GM12891 (cell line): Measurements from ENCODE around the gene FAM3D.
"Not testable (repeated sequence)": the region's sequence is repeated elsewhere in the genome, so short reads cannot be mapped to it uniquely, and the experiment has no call there.

Experiments used
- PAX5 ChIP-seq: IDR thresholded peaks from 2 replicates; pipeline ENCODE4 v1.6.1; 2011; ENCODE audit warnings: low read length, moderate library complexity, mild to moderate bottlenecking; ENCODE audit not compliant: insufficient read depth, severe bottlenecking
- POLR2A ChIP-seq: IDR thresholded peaks from 2 replicates; pipeline ENCODE4 v1.6.1; 2011; ENCODE audit warnings: low read depth, low read length, control low read depth
- POLR2AphosphoS5 ChIP-seq: IDR thresholded peaks from 2 replicates; pipeline ENCODE4 v1.6.1; 2011; ENCODE audit warnings: low read depth, low read length, control low read depth
- POU2F2 ChIP-seq: IDR thresholded peaks from 2 replicates; pipeline ENCODE4 v1.6.1; 2011; ENCODE audit warnings: low read depth, mild to moderate bottlenecking, control low read depth, low read length, moderate library complexity
- SPI1 ChIP-seq: IDR thresholded peaks from 2 replicates; pipeline ENCODE4 v1.6.1; 2011; ENCODE audit warnings: low read depth, low read length, control low read depth
- TAF1 ChIP-seq: IDR thresholded peaks from 2 replicates; pipeline ENCODE4 v1.6.1; 2011; ENCODE audit warnings: low read depth, low read length, control low read depth

DNA sequence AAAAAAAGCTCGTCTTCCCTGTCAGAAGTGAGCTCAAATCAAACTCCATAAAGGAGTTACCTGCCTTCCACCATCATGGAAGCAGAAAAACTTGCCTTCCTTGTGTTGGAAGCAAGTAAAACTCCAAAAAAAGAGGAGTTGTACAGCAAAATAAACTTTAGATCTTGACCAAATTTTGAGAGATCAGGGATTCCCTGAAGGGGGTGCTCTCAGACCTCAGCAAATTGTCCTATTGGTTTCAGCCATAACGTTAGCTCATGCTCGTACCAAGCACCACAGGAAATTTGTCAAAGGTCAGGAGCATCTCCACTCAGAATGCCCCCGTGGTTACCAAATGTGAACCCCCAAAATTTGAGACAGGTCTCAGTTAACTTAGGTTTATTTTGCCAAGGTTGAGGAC is 28.7 kb upstream of the FAM3D start:
- not testable (repeated sequence) for TF ChIP-seq POLR2AphosphoS5, TAF1, POLR2A, PAX5, SPI1, POU2F2
